Measurements from ENCODE around the gene IFT172. TPM values are rescaled to one million over a fixed set of nuclear protein-coding genes. Genes with fewer than 3 reads are reported as not detected.
A peak's percentile ranks its signal among the peaks of the same experiment; 100 is the strongest.

The IFT172 gene
- total and polyA plus RNA-seq, 5 donors from 2014 or later = 1.1 to 10.3 (median 1.5) TPM

GRCh38 chr2:27420996-27421395 is 68.5 kb downstream of the IFT172 start:
- no peaks in the 10 kb centered on the region for H3K4me1 Mint-ChIP-seq
- DNase-seq = no peak
- H3K36me3 Mint-ChIP-seq = no peaks in the 10 kb centered on the region
- H3K27me3 Mint-ChIP-seq = no peaks in the 10 kb centered on the region
- no peaks in the 10 kb centered on the region for H3K27me3 ChIP-seq (ENCODE audit: control insufficient read depth, insufficient read depth, low read length)
- H3K27ac ChIP-seq (ENCODE audit: insufficient read depth, low read length, poor library complexity, severe bottlenecking) = no peak overlapping the region
- no peaks in the 10 kb centered on the region for H3K9me3 ChIP-seq (ENCODE audit: control insufficient read depth in 2 of 2, low read length in 2 of 2)
- no peaks in the 10 kb centered on the region for H3K9me3 Mint-ChIP-seq
- no peak overlapping the region for H3K4me3 ChIP-seq (ENCODE audit: low read depth, low read length)
- no peak overlapping the region for H3K4me3 Mint-ChIP-seq
- H3K27ac Mint-ChIP-seq = no peak overlapping the region
- H3K36me3 ChIP-seq (ENCODE audit: control insufficient read depth, insufficient read depth, low read length) = no peaks in the 10 kb centered on the region
- no peaks in the 10 kb centered on the region for H3K4me1 ChIP-seq (ENCODE audit: control insufficient read depth, insufficient read depth, low read length, poor library complexity, severe bottlenecking)
- ATAC-seq (ENCODE audit: low read depth in 2 of 2) = no peak

- Histone ChIP-seq H3K27me3 (ENCODE audit: control insufficient read depth, insufficient read depth, low read length) (no peaks in the 10 kb centered on the region), H3K4me3 (ENCODE audit: low read depth, low read length) (no peak overlapping the region), H3K4me1 (ENCODE audit: control insufficient read depth, insufficient read depth, low read length, poor library complexity, severe bottlenecking) (no peaks in the 10 kb centered on the region), H3K9me3 (ENCODE audit: control insufficient read depth in 2 of 2, low read length in 2 of 2) (no peaks in the 10 kb centered on the region), H3K27ac (ENCODE audit: insufficient read depth, low read length, poor library complexity, severe bottlenecking) (no peak overlapping the region), H3K36me3 (ENCODE audit: control insufficient read depth, insufficient read depth, low read length) (no peaks in the 10 kb centered on the region)
- H3K27me3 Mint-ChIP-seq = peaks cover 4% of the 10 kb centered on the region
- peaks cover 0 to 2% (median 0%) of the 10 kb centered on the region in 4 donors for H3K4me1 Mint-ChIP-seq
- H3K9me3 Mint-ChIP-seq = peaks cover 0 to 4% (median 0%) of the 10 kb centered on the region in 7 donors
- H3K36me3 Mint-ChIP-seq = no peaks in the 10 kb centered on the region
- no peak overlapping the region for H3K27ac Mint-ChIP-seq
- no peak overlapping the region for H3K4me3 Mint-ChIP-seq
- ATAC-seq (ENCODE audit: low read depth in 2 of 2) (no peak), DNase-seq (no peak)
Observed at GRCh38 chr2:27416151-27416550, 73.4 kb downstream of the IFT172 start.

- Histone ChIP-seq H3K27ac (ENCODE audit: insufficient read depth, low read length, poor library complexity, severe bottlenecking) (no peak overlapping the region), H3K36me3 (ENCODE audit: control insufficient read depth, insufficient read depth, low read length) (no peaks in the 10 kb centered on the region), H3K27me3 (ENCODE audit: control insufficient read depth, insufficient read depth, low read length) (no peaks in the 10 kb centered on the region), H3K4me3 (ENCODE audit: low read depth, low read length) (no peak overlapping the region), H3K9me3 (ENCODE audit: control insufficient read depth in 2 of 2, low read length in 2 of 2) (no peaks in the 10 kb centered on the region), H3K4me1 (ENCODE audit: control insufficient read depth, insufficient read depth, low read length, poor library complexity, severe bottlenecking) (peaks cover 21% of the 10 kb centered on the region)
- ATAC-seq (ENCODE audit: low read depth in 2 of 2) (no peak), DNase-seq (no peak)
- Mint-ChIP-seq H3K4me1 (peaks cover 6 to 19% (median 14%) of the 10 kb centered on the region in 4 donors), H3K27me3 (peaks cover 9% of the 10 kb centered on the region), H3K36me3 (no peaks in the 10 kb centered on the region), H3K27ac (no peak overlapping the region), H3K4me3 (peak overlapping the region in 2 of 4 donors; percentile 66 to 72), H3K9me3 (peaks cover 0 to 4% (median 0%) of the 10 kb centered on the region in 7 donors)
Observed at GRCh38 chr2:27412419-27413152, 77.0 kb downstream of the IFT172 start.

GRCh38 chr2:27409321-27410073 is 80.0 kb downstream of the IFT172 start, which contains the start of gene PPM1G:
Gene PPM1G (minus strand): TSS chr2:27409591. CDS start chr2:27409422, 169 bp downstream.
- H3K36me3 ChIP-seq (ENCODE audit: control insufficient read depth, insufficient read depth, low read length) = no peaks in the 10 kb centered on the region
- peaks cover 42% of the 10 kb centered on the region for H3K4me1 ChIP-seq (ENCODE audit: control insufficient read depth, insufficient read depth, low read length, poor library complexity, severe bottlenecking)
- no peaks in the 10 kb centered on the region for H3K27me3 ChIP-seq (ENCODE audit: control insufficient read depth, insufficient read depth, low read length)
- DNase-seq (peak; percentile 94 to 98 (median 95)), ATAC-seq (ENCODE audit: low read depth in 2 of 2) (peak; percentile 98 to 99)
- peak within 1 kb of the TSS; percentile 82 for H3K27ac ChIP-seq (ENCODE audit: insufficient read depth, low read length, poor library complexity, severe bottlenecking)
- Mint-ChIP-seq H3K9me3 (peaks cover 0 to 4% (median 0%) of the 10 kb centered on the region in 7 donors), H3K27me3 (peaks cover 9% of the 10 kb centered on the region), H3K27ac (peak within 1 kb of the TSS; percentile 95 to 98 (median 97)), H3K4me3 (peak within 1 kb of the TSS; percentile 86 to 95 (median 92)), H3K36me3 (peaks cover 7% of the 10 kb centered on the region), H3K4me1 (peaks cover 15 to 45% (median 29%) of the 10 kb centered on the region in 4 donors)
- no peaks in the 10 kb centered on the region for H3K9me3 ChIP-seq (ENCODE audit: control insufficient read depth in 2 of 2, low read length in 2 of 2)
- H3K4me3 ChIP-seq (ENCODE audit: low read depth, low read length) = peak within 1 kb of the TSS; percentile 86

- Histone ChIP-seq H3K4me3 (ENCODE audit: low read depth, low read length) (peak overlapping the region; percentile 86), H3K9me3 (ENCODE audit: control insufficient read depth in 2 of 2, low read length in 2 of 2) (no peaks in the 10 kb centered on the region), H3K27me3 (ENCODE audit: control insufficient read depth, insufficient read depth, low read length) (no peaks in the 10 kb centered on the region), H3K4me1 (ENCODE audit: control insufficient read depth, insufficient read depth, low read length, poor library complexity, severe bottlenecking) (peaks cover 43% of the 10 kb centered on the region), H3K36me3 (ENCODE audit: control insufficient read depth, insufficient read depth, low read length) (peaks cover 4% of the 10 kb centered on the region), H3K27ac (ENCODE audit: insufficient read depth, low read length, poor library complexity, severe bottlenecking) (peak overlapping the region; percentile 82)
- Mint-ChIP-seq H3K27me3 (peaks cover 5% of the 10 kb centered on the region), H3K4me1 (peaks cover 18 to 53% (median 33%) of the 10 kb centered on the region in 4 donors), H3K4me3 (peak overlapping the region; percentile 86 to 95 (median 92)), H3K27ac (peak overlapping the region; percentile 79 to 95 (median 87)), H3K9me3 (peaks cover 0 to 4% (median 0%) of the 10 kb centered on the region in 7 donors), H3K36me3 (peaks cover 7% of the 10 kb centered on the region)
- no peak for DNase-seq
- no peak for ATAC-seq (ENCODE audit: low read depth in 2 of 2)
Observed at GRCh38 chr2:27408601-27409320, 80.8 kb downstream of the IFT172 start.

GRCh38 chr2:27407798-27408491 is 81.6 kb downstream of the IFT172 start:
- Mint-ChIP-seq H3K4me1 (peaks cover 23 to 60% (median 38%) of the 10 kb centered on the region in 4 donors), H3K27me3 (peaks cover 5% of the 10 kb centered on the region), H3K36me3 (peaks cover 7% of the 10 kb centered on the region)

More at GRCh38 chr2:27407798-27408491, 81.6 kb downstream of the IFT172 start:
- H3K9me3 ChIP-seq (ENCODE audit: control insufficient read depth in 2 of 2, low read length in 2 of 2) = no peaks in the 10 kb centered on the region
- peak overlapping the region; percentile 79 to 95 (median 87) for H3K27ac Mint-ChIP-seq
- peak overlapping the region; percentile 86 for H3K4me3 ChIP-seq (ENCODE audit: low read depth, low read length)
- H3K4me1 ChIP-seq (ENCODE audit: control insufficient read depth, insufficient read depth, low read length, poor library complexity, severe bottlenecking) = peaks cover 51% of the 10 kb centered on the region
- H3K27ac ChIP-seq (ENCODE audit: insufficient read depth, low read length, poor library complexity, severe bottlenecking) = peak overlapping the region; percentile 82
- ATAC-seq (ENCODE audit: low read depth in 2 of 2) (no peak), DNase-seq (no peak)
- peaks cover 5% of the 10 kb centered on the region for H3K36me3 ChIP-seq (ENCODE audit: control insufficient read depth, insufficient read depth, low read length)
- no peaks in the 10 kb centered on the region for H3K27me3 ChIP-seq (ENCODE audit: control insufficient read depth, insufficient read depth, low read length)
- H3K9me3 Mint-ChIP-seq = peaks cover 0 to 4% (median 0%) of the 10 kb centered on the region in 7 donors
- peak overlapping the region; percentile 86 to 95 (median 92) for H3K4me3 Mint-ChIP-seq
